ENCODE results near the gene COL6A2.

DNA sequence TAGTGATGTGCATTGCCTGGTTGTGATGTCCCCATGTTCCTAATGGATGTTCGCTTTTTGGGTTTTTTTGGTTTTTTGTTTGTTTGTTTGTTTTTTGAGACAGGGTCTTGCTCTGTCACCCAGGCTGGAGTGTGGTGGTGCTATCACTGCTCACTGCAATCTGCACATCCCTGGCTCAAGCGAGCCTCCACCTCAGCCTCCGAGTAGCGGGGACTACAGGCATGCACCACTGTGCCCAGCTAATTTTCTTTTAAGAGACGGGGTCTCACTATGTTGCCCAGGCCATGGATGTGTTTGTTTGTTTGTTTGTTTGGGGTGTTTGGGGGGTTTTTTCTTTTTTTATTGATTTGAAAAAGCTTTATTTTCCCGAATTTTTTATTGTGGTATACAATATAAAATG is 2.1 kb downstream of the COL6A2 start:
- TF ChIP-seq POLR2A (IDR thresholded peaks at IDR 0.05) (no peak), POLR2AphosphoS5 (IDR thresholded peaks at IDR 0.05) (no peak)
- TF ChIP-seq, protein P1, sequence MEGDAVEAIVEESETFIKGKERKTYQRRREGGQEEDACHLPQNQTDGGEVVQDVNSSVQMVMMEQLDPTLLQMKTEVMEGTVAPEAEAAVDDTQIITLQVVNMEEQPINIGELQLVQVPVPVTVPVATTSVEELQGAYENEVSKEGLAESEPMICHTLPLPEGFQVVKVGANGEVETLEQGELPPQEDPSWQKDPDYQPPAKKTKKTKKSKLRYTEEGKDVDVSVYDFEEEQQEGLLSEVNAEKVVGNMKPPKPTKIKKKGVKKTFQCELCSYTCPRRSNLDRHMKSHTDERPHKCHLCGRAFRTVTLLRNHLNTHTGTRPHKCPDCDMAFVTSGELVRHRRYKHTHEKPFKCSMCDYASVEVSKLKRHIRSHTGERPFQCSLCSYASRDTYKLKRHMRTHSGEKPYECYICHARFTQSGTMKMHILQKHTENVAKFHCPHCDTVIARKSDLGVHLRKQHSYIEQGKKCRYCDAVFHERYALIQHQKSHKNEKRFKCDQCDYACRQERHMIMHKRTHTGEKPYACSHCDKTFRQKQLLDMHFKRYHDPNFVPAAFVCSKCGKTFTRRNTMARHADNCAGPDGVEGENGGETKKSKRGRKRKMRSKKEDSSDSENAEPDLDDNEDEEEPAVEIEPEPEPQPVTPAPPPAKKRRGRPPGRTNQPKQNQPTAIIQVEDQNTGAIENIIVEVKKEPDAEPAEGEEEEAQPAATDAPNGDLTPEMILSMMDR (IDR thresholded peaks at IDR 0.05): no peak
